Thoracic aorta (tissue), 2 donors: ENCODE data around the gene CHCHD6. TPM values are rescaled to one million over a fixed set of nuclear protein-coding genes. Genes with fewer than 3 reads are reported as not detected.

Experiments
- ATAC-seq: fragments of 150-250 bp; one replicate; pipeline ENCODE4 v1.8.0; 2017; ENCODE audit warnings: low read depth; ENCODE audit not compliant: insufficient number of reproducible peaks, low FRiP score
- DNase-seq: peaks from one replicate; pipeline ENCODE4 v3.0.0-alpha.2; 2020; ENCODE audit warnings: low spot score
- H3K27ac ChIP-seq, 2 donors: fragments of 200-600 bp; sonication (generic); 1 replicate in 1 of 2; 2 replicates in 1 of 2; pipeline ENCODE4 v1.5.1; 2016; ENCODE audit warnings: mild to moderate bottlenecking in 2 of 2, moderate library complexity in 2 of 2
- H3K27me3 ChIP-seq: fragments of 200-600 bp; sonication (generic); replicated peaks from 2 replicates; pipeline ENCODE4 v1.6.0; 2016; ENCODE audit warnings: mild to moderate bottlenecking; ENCODE audit not compliant: insufficient read depth
- H3K36me3 ChIP-seq: fragments of 200-600 bp; sonication (generic); one replicate; pipeline ENCODE4 v1.5.1; 2016
- H3K4me1 ChIP-seq, 2 donors: fragments of 200-600 bp; sonication (generic); 1 replicate in 1 of 2; 2 replicates in 1 of 2; pipeline versions ENCODE4 v1.5.1 to v1.6.0; 2016; ENCODE audit warnings: low read depth in 2 of 2, mild to moderate bottlenecking in 1 of 2; ENCODE audit not compliant: control insufficient read depth in 1 of 2
- H3K4me3 ChIP-seq: fragments of 200-600 bp; sonication (generic); 2 replicates; pipeline ENCODE4 v1.5.1; 2016; ENCODE audit warnings: mild to moderate bottlenecking
- H3K9me3 ChIP-seq: fragments of 200-600 bp; sonication (generic); 2 replicates; pipeline ENCODE4 v1.5.1; 2016
- CTCF ChIP-seq: fragments of 200-600 bp; sonication (generic); IDR thresholded peaks from one replicate; pipeline ENCODE4 v1.5.1; 2019; ENCODE audit warnings: antibody characterized with exemption
- total RNA-seq, 2 donors: library from RNA; depleted of rRNA; stranded (reverse); fragments of >200 nt; gene quantifications; one replicate each; pipeline versions ENCODE4 v1.1.0 to v1.2.3, GENCODE V29; 2016

The CHCHD6 gene
- total RNA-seq, 2 donors from 2014 or later = 12.5 to 17.1 TPM

GRCh38 chr3:126908752-126909275 is 204.8 kb downstream of the CHCHD6 start:
- Histone ChIP-seq H3K4me3 (no peak overlapping the region), H3K9me3 (no peaks in the 10 kb centered on the region), H3K27me3 (no peaks in the 10 kb centered on the region), H3K27ac (no peak overlapping the region), H3K4me1 (peaks cover 0 to 6% of the 10 kb centered on the region in 2 donors), H3K36me3 (no peaks in the 10 kb centered on the region)
- ATAC-seq (no peak), DNase-seq (no peak)
- TF ChIP-seq CTCF = no peak

- no peaks in the 10 kb centered on the region for H3K36me3 ChIP-seq
- H3K9me3 ChIP-seq = no peaks in the 10 kb centered on the region
- DNase-seq (no peak), ATAC-seq (no peak)
- no peaks in the 10 kb centered on the region for H3K27me3 ChIP-seq
- H3K27ac ChIP-seq = no peak overlapping the region
- H3K4me1 ChIP-seq = peaks cover 0 to 6% of the 10 kb centered on the region in 2 donors
- TF ChIP-seq CTCF = no peak
- H3K4me3 ChIP-seq = no peak overlapping the region
Observed at GRCh38 chr3:126910231-126910630, 206.2 kb downstream of the CHCHD6 start.

- DNase-seq (no peak), ATAC-seq (peak; percentile 52)
- Histone ChIP-seq H3K9me3 (no peaks in the 10 kb centered on the region), H3K4me1 (peaks cover 0 to 6% of the 10 kb centered on the region in 2 donors), H3K36me3 (no peaks in the 10 kb centered on the region), H3K27me3 (no peaks in the 10 kb centered on the region), H3K4me3 (no peak overlapping the region), H3K27ac (no peak overlapping the region)
- no peak for TF ChIP-seq CTCF
Observed at GRCh38 chr3:126911162-126912026, 207.4 kb downstream of the CHCHD6 start.

GRCh38 chr3:126912027-126912422 is 208.0 kb downstream of the CHCHD6 start:
- DNase-seq = no peak
- H3K27me3 ChIP-seq = no peaks in the 10 kb centered on the region
- H3K4me3 ChIP-seq = no peak overlapping the region
- H3K4me1 ChIP-seq = peaks cover 0 to 6% of the 10 kb centered on the region in 2 donors
- H3K27ac ChIP-seq = no peak overlapping the region
- ATAC-seq = no peak
- no peaks in the 10 kb centered on the region for H3K9me3 ChIP-seq
- H3K36me3 ChIP-seq = no peaks in the 10 kb centered on the region
- TF ChIP-seq CTCF = no peak

GRCh38 chr3:126912491-126913195 is 208.6 kb downstream of the CHCHD6 start:
- Histone ChIP-seq H3K27ac (no peak overlapping the region), H3K36me3 (no peaks in the 10 kb centered on the region), H3K9me3 (no peaks in the 10 kb centered on the region), H3K4me3 (no peak overlapping the region), H3K27me3 (no peaks in the 10 kb centered on the region), H3K4me1 (peaks cover 0 to 6% of the 10 kb centered on the region in 2 donors)
- no peak for TF ChIP-seq CTCF
- no peak for DNase-seq
- no peak for ATAC-seq
